Measurements from ENCODE around the gene IAPP.
"Not testable (repeated sequence)": the region's sequence is repeated elsewhere in the genome, so short reads cannot be mapped to it uniquely, and the experiment has no call there.

Gene IAPP

GRCh38 chr12:21379218-21379617 is 6.5 kb downstream of the IAPP start:
- no peak for DNase-seq (ENCODE audit: low read depth in 2 of 2)

GRCh38 chr12:21381320-21381719 is 8.6 kb downstream of the IAPP start:
- not testable (repeated sequence) for DNase-seq (ENCODE audit: low read depth in 2 of 2)

GRCh38 chr12:21384261-21384660 is 11.6 kb downstream of the IAPP start:
- DNase-seq (ENCODE audit: low read depth in 2 of 2), result no peak

GRCh38 chr12:21387174-21387573 is 14.5 kb downstream of the IAPP start:
- DNase-seq (ENCODE audit: low read depth in 2 of 2), result no peak

GRCh38 chr12:21392384-21392783 is 19.7 kb downstream of the IAPP start:
- no peak for DNase-seq (ENCODE audit: low read depth in 2 of 2)

GRCh38 chr12:21394828-21395626 is 22.3 kb downstream of the IAPP start:
- DNase-seq (ENCODE audit: low read depth in 2 of 2), result not testable (repeated sequence)

- no peak for DNase-seq (ENCODE audit: low read depth in 2 of 2)
Observed at GRCh38 chr12:21413369-21414277, 40.9 kb downstream of the IAPP start.

GRCh38 chr12:21416511-21417121 is 43.9 kb downstream of the IAPP start:
- no peak for DNase-seq (ENCODE audit: low read depth in 2 of 2)

GRCh38 chr12:21418398-21418797 is 45.7 kb downstream of the IAPP start:
- DNase-seq (ENCODE audit: low read depth in 2 of 2), result not testable (repeated sequence)

- not testable (repeated sequence) for DNase-seq (ENCODE audit: low read depth in 2 of 2)
Observed at GRCh38 chr12:21419009-21419699, 46.5 kb downstream of the IAPP start.

GRCh38 chr12:21428241-21428640 is 55.5 kb downstream of the IAPP start:
- no peak for DNase-seq (ENCODE audit: low read depth in 2 of 2)

Measured in stimulated activated CD8-positive, alpha-beta memory T cell treated with anti-CD3 and anti-CD28 coated beads, Interleukin-2, amount 100 ng/mL, for 48 hours (primary cell).